HepG2 (cell line): ENCODE data around the gene MARCHF9. TPM values are rescaled to one million over a fixed set of nuclear protein-coding genes. Genes with fewer than 3 reads are reported as not detected.

ENCODE experiments used
- ARID2 ChIP-seq: sonication (generic); formaldehyde crosslinking; IDR thresholded peaks from 2 replicates; pipeline ENCODE4 v1.8.1; 2022; ENCODE audit warnings: mild to moderate bottlenecking, missing genetic modification reagents, borderline replicate concordance
- HNF4A ChIP-seq: sonication (generic); formaldehyde crosslinking; IDR thresholded peaks from 2 replicates; pipeline ENCODE4 v1.4.0; 2020; ENCODE audit warnings: missing genetic modification reagents
- HNRNPUL1 ChIP-seq: fragments of 200-400 bp; formaldehyde crosslinking; IDR thresholded peaks from 2 replicates; pipeline ENCODE4 v1.6.1; 2017; ENCODE audit warnings: low read depth, mild to moderate bottlenecking, low read length, moderate library complexity
- HOMEZ ChIP-seq: IDR thresholded peaks from 2 replicates; pipeline ENCODE4 v1.6.1; 2016; ENCODE audit warnings: low read depth
- KMT2A ChIP-seq: sonication (generic); formaldehyde crosslinking; IDR thresholded peaks from 2 replicates; pipeline ENCODE4 v1.4.0; 2020; ENCODE audit warnings: missing genetic modification reagents
- MLXIP ChIP-seq: sonication (generic); formaldehyde crosslinking; IDR thresholded peaks from 2 replicates; pipeline ENCODE4 v1.9.0; 2021; ENCODE audit warnings: missing genetic modification reagents, borderline replicate concordance
- PCBP1 ChIP-seq: fragments of 200-400 bp; formaldehyde crosslinking; IDR thresholded peaks from 2 replicates; pipeline ENCODE4 v1.6.1; 2017; ENCODE audit warnings: mild to moderate bottlenecking, low read depth, low read length, borderline replicate concordance
- POLR2AphosphoS5 ChIP-seq: IDR thresholded peaks from 2 replicates; pipeline ENCODE4 v1.6.1; 2012; ENCODE audit warnings: low read depth, low read length
- SKI ChIP-seq: fragments of 450-650 bp; IDR thresholded peaks from one replicate; pipeline ENCODE4 v1.6.1; 2018; ENCODE audit warnings: mild to moderate bottlenecking; ENCODE audit not compliant: partially characterized antibody
- WIZ ChIP-seq: sonication (generic); formaldehyde crosslinking; IDR thresholded peaks from 2 replicates; pipeline ENCODE4 v1.5.1; 2020; ENCODE audit warnings: mild to moderate bottlenecking, missing genetic modification reagents
- YEATS2 ChIP-seq: sonication (generic); formaldehyde crosslinking; IDR thresholded peaks from 2 replicates; pipeline ENCODE4 v1.4.0; 2020; ENCODE audit warnings: missing genetic modification reagents, borderline replicate concordance
- ZBTB21 ChIP-seq: sonication (generic); formaldehyde crosslinking; IDR thresholded peaks from 2 replicates; pipeline ENCODE4 v1.4.0; 2020; ENCODE audit warnings: missing genetic modification reagents
- ZFP90 ChIP-seq: sonication (generic); formaldehyde crosslinking; IDR thresholded peaks from 2 replicates; pipeline ENCODE4 v1.8.0; 2022; ENCODE audit warnings: missing genetic modification reagents, mild to moderate bottlenecking, inconsistent platforms, borderline replicate concordance
- ZNF234 ChIP-seq: sonication (generic); formaldehyde crosslinking; conservative IDR thresholded peaks from 2 replicates; pipeline ENCODE4 v1.5.1; 2020; ENCODE audit warnings: mild to moderate bottlenecking, missing genetic modification reagents
- ZNF282 ChIP-seq: fragments of 450-650 bp; IDR thresholded peaks from 2 replicates; pipeline ENCODE4 v1.6.1; 2018; ENCODE audit not compliant: partially characterized antibody
- ZNF432 ChIP-seq: sonication (generic); formaldehyde crosslinking; IDR thresholded peaks from 2 replicates; pipeline ENCODE4 v1.5.0; 2020; ENCODE audit warnings: missing genetic modification reagents, mild to moderate bottlenecking, borderline replicate concordance
- ZNF503 ChIP-seq: sonication (generic); formaldehyde crosslinking; IDR thresholded peaks from 2 replicates; pipeline ENCODE4 v1.4.0; 2020; ENCODE audit warnings: missing genetic modification reagents
- ZNF563 ChIP-seq: sonication (generic); formaldehyde crosslinking; IDR thresholded peaks from 2 replicates; pipeline ENCODE4 v1.8.0; 2022; ENCODE audit warnings: mild to moderate bottlenecking, moderate library complexity, missing genetic modification reagents
- ZNF782 ChIP-seq: sonication (generic); formaldehyde crosslinking; IDR thresholded peaks from 2 replicates; pipeline ENCODE4 v1.4.0; 2020; ENCODE audit warnings: missing genetic modification reagents, mild to moderate bottlenecking, borderline replicate concordance
- polyA plus RNA-seq, 8 experiments: library from polyadenylated mRNA; depleted of rRNA in 3 of 8; stranded (reverse) in 7 of 8; unstranded in 1 of 8; fragments of >200 nt; fragmentation: Illumina TruSeq in 4 of 8; extraction: Trizol in 4 of 8; gene quantifications; 2 replicates each; pipeline versions ENCODE4 v1.2.1 to v1.2.3, GENCODE V29; 2011 to 2016; ENCODE audit warnings: low read depth in 4 of 8, missing spikeins in 1 of 8, mixed read lengths in 1 of 8; ENCODE audit not compliant: insufficient read depth in 1 of 8
- total RNA-seq, 5 experiments: library from RNA; depleted of rRNA; stranded (reverse); fragments of >200 nt; fragmentation: Illumina TruSeq; extraction: Trizol; gene quantifications; 2 replicates each; pipeline ENCODE4 v1.2.3, GENCODE V29; 2016; ENCODE audit warnings: low read depth in 1 of 5
- TF ChIP-seq, protein P1 (sequence below): sonication (generic); formaldehyde crosslinking; IDR thresholded peaks from 2 replicates; pipeline ENCODE4 v1.5.0; 2020; ENCODE audit warnings: missing genetic modification reagents
- TF ChIP-seq, protein P2 (sequence below): sonication (generic); formaldehyde crosslinking; IDR thresholded peaks from 2 replicates; pipeline ENCODE4 v1.8.1; 2023; ENCODE audit warnings: mild to moderate bottlenecking, moderate library complexity, missing genetic modification reagents

MARCHF9 gene
- total and polyA plus RNA-seq, 2 of the 13 experiments (the other 11 are each of a cell fraction or from before 2014, with no cell fraction given), result 5.7 to 9.6 TPM

DNA sequence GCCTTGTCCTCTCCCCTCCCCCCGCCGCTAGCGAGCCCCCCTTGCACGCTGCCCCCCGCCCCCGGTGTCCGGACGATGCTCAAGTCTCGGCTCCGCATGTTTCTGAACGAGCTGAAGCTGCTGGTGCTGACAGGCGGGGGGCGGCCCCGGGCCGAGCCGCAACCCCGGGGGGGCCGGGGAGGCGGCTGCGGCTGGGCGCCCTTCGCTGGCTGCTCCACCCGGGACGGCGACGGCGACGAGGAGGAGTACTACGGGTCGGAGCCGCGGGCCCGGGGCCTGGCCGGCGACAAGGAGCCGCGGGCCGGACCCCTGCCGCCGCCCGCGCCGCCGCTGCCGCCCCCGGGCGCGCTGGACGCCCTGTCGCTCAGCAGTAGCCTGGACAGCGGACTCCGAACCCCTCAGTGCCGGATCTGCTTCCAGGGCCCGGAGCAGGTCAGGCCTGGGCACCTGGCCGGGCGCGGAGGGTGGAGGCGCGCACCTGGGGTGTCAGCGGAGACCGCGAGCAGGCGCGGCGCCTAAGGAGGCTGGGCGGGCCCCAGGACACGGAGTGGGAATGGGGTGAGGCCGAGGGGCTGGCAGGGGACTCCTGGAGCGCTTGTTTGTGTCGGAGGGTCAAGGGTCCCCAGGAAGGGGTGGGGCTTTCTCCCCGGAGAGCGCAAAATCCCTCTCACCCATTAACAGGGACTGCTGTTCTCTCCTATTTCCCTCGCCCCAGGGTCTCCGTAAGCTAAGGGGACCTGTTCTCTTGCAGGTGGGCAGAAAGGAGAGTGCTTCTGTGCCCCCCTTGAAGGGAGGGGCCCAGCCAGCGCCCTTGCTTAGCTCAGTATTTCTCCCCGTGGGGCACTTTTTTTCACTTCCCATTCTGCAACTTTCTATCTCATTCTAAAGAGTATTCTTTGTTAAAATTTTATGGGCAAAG lies 810 bp downstream of the MARCHF9 start (continued):
- TF ChIP-seq HOMEZ (CRISPR knock-in tag) (no peak), ZNF432 (CRISPR knock-in tag) (no peak), PCBP1 (no peak), ARID2 (CRISPR knock-in tag) (no peak), MLXIP (CRISPR knock-in tag) (no peak), ZBTB21 (CRISPR knock-in tag) (no peak), POLR2AphosphoS5 (peak; percentile 63), YEATS2 (no peak), KMT2A (CRISPR knock-in tag) (no peak), ZNF282 (no peak), ZFP90 (CRISPR knock-in tag) (no peak), HNRNPUL1 (no peak), ZNF503 (CRISPR knock-in tag) (peak; percentile 54; the same call in 1 of the 2 replicates), SKI (no peak), HNF4A (CRISPR knock-in tag) (peak; percentile 62), ZNF234 (CRISPR knock-in tag) (no peak), ZNF563 (CRISPR knock-in tag) (no peak), WIZ (no peak), ZNF782 (CRISPR knock-in tag) (no peak)
- TF ChIP-seq, protein P1, sequence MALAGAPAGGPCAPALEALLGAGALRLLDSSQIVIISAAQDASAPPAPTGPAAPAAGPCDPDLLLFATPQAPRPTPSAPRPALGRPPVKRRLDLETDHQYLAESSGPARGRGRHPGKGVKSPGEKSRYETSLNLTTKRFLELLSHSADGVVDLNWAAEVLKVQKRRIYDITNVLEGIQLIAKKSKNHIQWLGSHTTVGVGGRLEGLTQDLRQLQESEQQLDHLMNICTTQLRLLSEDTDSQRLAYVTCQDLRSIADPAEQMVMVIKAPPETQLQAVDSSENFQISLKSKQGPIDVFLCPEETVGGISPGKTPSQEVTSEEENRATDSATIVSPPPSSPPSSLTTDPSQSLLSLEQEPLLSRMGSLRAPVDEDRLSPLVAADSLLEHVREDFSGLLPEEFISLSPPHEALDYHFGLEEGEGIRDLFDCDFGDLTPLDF (CRISPR knock-in tag), result no peak
- TF ChIP-seq, protein P2, sequence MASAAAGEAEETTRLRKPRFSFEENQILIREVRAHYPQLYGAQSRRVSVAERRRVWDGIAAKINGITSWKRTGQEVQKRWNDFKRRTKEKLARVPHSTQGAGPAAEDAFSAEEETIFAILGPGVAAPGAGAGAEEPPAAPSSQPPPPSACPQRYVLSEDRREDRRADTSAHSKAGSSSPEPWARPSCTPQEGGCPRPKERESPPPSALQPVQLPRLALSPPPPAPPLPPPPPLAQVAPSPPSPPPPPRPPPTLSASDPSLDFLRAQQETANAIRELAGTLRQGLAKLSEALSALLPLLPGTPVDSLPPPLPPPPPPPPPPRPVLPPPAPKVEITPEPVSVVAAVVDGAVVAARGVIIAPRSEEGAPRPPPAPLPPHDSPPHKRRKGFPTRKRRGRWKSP, result no peak
